Osteoblast (primary cell): ENCODE measurements around the gene CD164L2. TPM values are rescaled to one million over a fixed set of nuclear protein-coding genes. Genes with fewer than 3 reads are reported as not detected.

Source experiments
- DNase-seq: peaks from one replicate; pipeline ENCODE4 v3.0.0; 2011; ENCODE audit warnings: low spot score, mixed read lengths; ENCODE audit not compliant: insufficient read length; ENCODE audit errors: missing footprints
- H2AFZ ChIP-seq: 2 replicates; pipeline ENCODE4 v1.6.0; 2011; ENCODE audit warnings: mild to moderate bottlenecking, low read length
- H3K27ac ChIP-seq: 2 replicates; pipeline ENCODE4 v1.5.1; 2011; ENCODE audit warnings: mild to moderate bottlenecking, low read depth, low read length, moderate library complexity
- H3K27me3 ChIP-seq: 2 replicates; pipeline ENCODE4 v1.6.0; 2012; ENCODE audit warnings: mild to moderate bottlenecking, control low read depth, inconsistent platforms, low read length, moderate library complexity; ENCODE audit not compliant: insufficient read depth
- H3K36me3 ChIP-seq: 2 replicates; pipeline ENCODE4 v1.5.1; 2011; ENCODE audit warnings: mild to moderate bottlenecking, low read length, control low read depth, moderate library complexity; ENCODE audit not compliant: insufficient read depth
- H3K4me1 ChIP-seq: 2 replicates; pipeline ENCODE4 v1.5.1; 2011; ENCODE audit warnings: mild to moderate bottlenecking, low read length, control low read depth, moderate library complexity; ENCODE audit not compliant: insufficient read depth
- H3K4me2 ChIP-seq: 2 replicates; pipeline ENCODE4 v1.6.0; 2011; ENCODE audit warnings: mild to moderate bottlenecking, low read length; ENCODE audit not compliant: insufficient read depth
- H3K4me3 ChIP-seq: fragments of 200-600 bp; sonication (generic); 3 replicates; pipeline ENCODE4 v1.5.1; 2012; ENCODE audit warnings: mild to moderate bottlenecking, low read length, inconsistent platforms; ENCODE audit not compliant: insufficient read depth
- H3K79me2 ChIP-seq: 2 replicates; pipeline ENCODE4 v1.6.0; 2012; ENCODE audit warnings: mild to moderate bottlenecking, low read length, control low read depth, inconsistent platforms; ENCODE audit not compliant: insufficient read depth
- H3K9me3 ChIP-seq: 2 replicates; pipeline ENCODE4 v1.5.1; 2011; ENCODE audit warnings: low read depth, low read length, control low read depth
- H4K20me1 ChIP-seq: 2 replicates; pipeline ENCODE4 v1.6.0; 2012; ENCODE audit warnings: mild to moderate bottlenecking, low read length, control low read depth; ENCODE audit not compliant: insufficient read depth
- total RNA-seq: library from RNA; depleted of rRNA; stranded (reverse); fragments of >200 nt; gene quantifications from 2 replicates; pipeline ENCODE4 v1.2.3, GENCODE V29; 2012
- TF ChIP-seq, protein P1 (sequence below): IDR thresholded peaks from 2 replicates; pipeline ENCODE4 v1.5.1; 2011; ENCODE audit warnings: mild to moderate bottlenecking, low read depth, low read length, moderate library complexity; ENCODE audit errors: extremely low read depth

The CD164L2 gene
- total RNA-seq, 1 donor = not detected

DNA sequence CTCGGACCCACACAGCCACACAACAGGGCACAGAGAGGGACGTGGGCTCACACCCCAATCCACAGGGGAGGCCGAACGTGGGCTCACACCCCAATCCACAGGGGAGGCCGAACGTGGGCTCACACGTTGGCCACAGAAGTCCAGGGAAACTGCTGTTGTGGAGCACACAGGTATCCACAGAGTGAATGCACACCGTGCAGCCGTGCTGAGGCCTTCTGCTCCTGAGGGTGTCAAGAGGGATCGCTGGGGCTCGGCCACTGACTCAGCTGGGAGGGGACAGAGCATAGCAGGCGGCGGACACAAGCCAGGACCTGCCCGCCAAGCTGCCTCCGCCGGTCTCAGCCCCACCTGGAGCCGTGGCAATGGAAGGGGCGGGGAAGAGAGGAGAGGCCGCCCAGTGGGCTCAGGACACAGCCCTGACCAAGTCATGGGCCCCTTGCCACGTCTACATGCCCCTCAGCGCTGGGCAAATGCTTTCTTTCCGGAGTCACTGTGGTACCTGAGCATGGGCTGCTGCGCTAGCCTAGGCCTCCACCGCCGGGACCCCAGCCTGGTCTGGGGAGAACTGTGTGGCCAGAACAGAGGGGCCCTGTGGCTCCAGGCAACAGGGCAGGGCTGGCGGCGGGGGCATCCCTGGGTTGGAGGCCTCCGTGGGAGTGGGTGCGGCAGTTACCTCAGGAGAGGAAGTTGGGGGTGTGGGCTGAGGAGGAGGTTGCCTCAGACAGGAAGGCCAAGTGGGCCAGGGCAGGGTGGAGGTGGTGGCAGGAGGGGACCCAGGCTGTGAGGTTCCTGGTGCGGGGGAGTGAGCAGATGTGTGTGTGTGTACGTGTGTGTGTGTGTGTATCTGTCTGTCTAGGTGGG is 40.1 kb downstream of the CD164L2 start:
- no peak overlapping the region for H3K4me3 ChIP-seq
- no peak overlapping the region for H2AFZ ChIP-seq
- H4K20me1 ChIP-seq = no peaks in the 10 kb centered on the region
- TF ChIP-seq, protein P1, sequence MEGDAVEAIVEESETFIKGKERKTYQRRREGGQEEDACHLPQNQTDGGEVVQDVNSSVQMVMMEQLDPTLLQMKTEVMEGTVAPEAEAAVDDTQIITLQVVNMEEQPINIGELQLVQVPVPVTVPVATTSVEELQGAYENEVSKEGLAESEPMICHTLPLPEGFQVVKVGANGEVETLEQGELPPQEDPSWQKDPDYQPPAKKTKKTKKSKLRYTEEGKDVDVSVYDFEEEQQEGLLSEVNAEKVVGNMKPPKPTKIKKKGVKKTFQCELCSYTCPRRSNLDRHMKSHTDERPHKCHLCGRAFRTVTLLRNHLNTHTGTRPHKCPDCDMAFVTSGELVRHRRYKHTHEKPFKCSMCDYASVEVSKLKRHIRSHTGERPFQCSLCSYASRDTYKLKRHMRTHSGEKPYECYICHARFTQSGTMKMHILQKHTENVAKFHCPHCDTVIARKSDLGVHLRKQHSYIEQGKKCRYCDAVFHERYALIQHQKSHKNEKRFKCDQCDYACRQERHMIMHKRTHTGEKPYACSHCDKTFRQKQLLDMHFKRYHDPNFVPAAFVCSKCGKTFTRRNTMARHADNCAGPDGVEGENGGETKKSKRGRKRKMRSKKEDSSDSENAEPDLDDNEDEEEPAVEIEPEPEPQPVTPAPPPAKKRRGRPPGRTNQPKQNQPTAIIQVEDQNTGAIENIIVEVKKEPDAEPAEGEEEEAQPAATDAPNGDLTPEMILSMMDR = no peak
- peak; percentile 71 for DNase-seq
- H3K79me2 ChIP-seq = no peaks in the 10 kb centered on the region
- H3K27ac ChIP-seq = no peak overlapping the region
- no peaks in the 10 kb centered on the region for H3K9me3 ChIP-seq
- H3K4me1 ChIP-seq = peaks cover 14% of the 10 kb centered on the region
- H3K4me2 ChIP-seq = no peak overlapping the region
- no peaks in the 10 kb centered on the region for H3K36me3 ChIP-seq
- no peaks in the 10 kb centered on the region for H3K27me3 ChIP-seq

DNA sequence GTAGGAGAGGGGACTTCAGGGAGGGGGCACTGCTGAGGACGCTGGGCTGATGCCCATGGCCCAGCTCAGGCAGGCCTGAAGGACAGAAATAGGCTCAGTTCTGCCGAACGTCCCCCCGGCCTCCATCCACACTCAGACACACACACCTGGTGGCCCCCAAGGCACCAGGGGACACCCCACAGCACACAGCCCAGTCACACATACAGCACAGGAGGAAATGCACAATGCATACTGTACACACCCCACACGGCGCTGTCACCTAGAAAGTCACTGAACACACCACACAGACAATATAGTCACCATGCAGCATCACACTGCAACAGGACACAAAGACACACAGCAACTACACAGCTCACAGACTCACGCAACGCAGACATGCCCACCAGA is 40.7 kb downstream of the CD164L2 start:
- Histone ChIP-seq H3K27me3 (no peaks in the 10 kb centered on the region), H3K9me3 (no peaks in the 10 kb centered on the region), H4K20me1 (no peaks in the 10 kb centered on the region), H3K4me2 (no peak overlapping the region), H3K4me1 (peaks cover 14% of the 10 kb centered on the region), H2AFZ (no peak overlapping the region), H3K36me3 (no peaks in the 10 kb centered on the region), H3K27ac (no peak overlapping the region), H3K4me3 (no peak overlapping the region), H3K79me2 (no peaks in the 10 kb centered on the region)
- TF ChIP-seq, protein P1 = no peak
- DNase-seq = peak; percentile 74

DNA sequence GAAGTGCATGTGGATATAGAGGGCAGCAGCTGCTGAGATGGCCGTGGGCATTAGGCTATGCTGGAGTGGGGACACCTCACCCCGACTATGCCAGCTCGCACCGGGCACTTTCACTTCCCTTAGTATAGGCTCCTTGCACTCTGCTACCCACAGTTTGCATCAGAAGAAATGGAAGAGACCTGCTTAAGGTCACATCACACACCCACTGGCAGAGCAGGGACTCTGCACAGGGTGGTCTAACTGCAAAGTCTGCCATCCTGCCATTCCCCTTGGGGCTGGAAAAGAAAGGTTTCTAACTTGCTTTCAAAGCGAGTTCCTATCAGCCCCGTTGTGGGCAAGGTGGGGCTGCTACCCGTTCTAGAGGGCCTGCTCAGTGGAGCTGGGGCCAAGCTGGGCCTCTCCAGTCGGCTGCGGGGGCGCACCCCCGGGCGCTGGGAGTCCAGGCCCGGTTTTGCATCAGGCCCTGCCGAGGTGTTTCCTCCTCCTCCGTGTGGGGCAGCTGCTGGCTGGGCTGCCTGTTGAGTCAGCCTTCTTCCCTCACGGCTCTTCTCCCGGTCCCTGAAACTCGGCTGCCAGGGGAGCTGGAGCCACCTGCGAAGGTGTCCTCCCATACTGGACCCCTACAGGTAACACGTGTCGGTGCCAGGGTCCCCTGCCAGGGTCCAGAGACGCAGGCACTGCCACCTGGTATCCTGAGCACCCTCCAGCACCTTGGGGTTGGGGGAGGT is 41.4 kb downstream of the CD164L2 start, which contains the start of gene SYTL1:
SYTL1 (plus strand) TSS at position 498 of the 728 bp plus-strand sequence. CDS start 3,313 bp downstream, outside the sequence.
- Histone ChIP-seq H4K20me1 (no peaks in the 10 kb centered on the region), H3K27me3 (no peaks in the 10 kb centered on the region), H3K4me1 (peaks cover 14% of the 10 kb centered on the region), H3K79me2 (no peaks in the 10 kb centered on the region), H3K4me2 (peak within 1 kb of the TSS; percentile 60), H3K4me3 (peak within 1 kb of the TSS; percentile 16), H3K9me3 (no peaks in the 10 kb centered on the region), H3K27ac (no peak within 1 kb of the TSS), H2AFZ (peak within 1 kb of the TSS; percentile 56), H3K36me3 (no peaks in the 10 kb centered on the region)
- DNase-seq = peak; percentile 98
- TF ChIP-seq, protein P1 = no peak

DNA sequence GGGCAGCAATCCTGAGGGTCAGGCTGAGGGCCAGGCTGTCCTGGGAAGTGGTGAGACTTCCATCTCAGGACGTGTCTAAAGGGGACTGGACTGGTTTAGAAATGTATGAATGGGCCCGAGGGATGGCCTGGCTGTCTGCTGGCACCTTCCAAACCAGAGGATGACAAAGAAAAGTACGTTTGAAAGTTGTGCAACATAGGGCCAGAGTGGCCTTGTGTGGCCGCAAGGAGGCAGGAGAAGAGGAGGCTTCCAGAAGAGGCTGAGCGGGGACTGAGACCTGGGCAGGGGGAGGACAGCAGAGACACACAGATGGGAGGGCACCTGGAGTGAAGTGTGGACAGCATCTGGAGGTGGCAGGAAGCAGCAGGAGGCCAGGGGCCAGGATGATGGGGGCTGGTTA is 43.9 kb downstream of the CD164L2 start:
- Histone ChIP-seq H3K4me2 (no peak overlapping the region), H3K4me3 (no peak overlapping the region), H3K36me3 (peaks cover 19% of the 10 kb centered on the region), H4K20me1 (peaks cover 1% of the 10 kb centered on the region), H3K79me2 (no peaks in the 10 kb centered on the region), H3K27me3 (no peaks in the 10 kb centered on the region), H3K27ac (no peak overlapping the region), H3K9me3 (no peaks in the 10 kb centered on the region), H2AFZ (no peak overlapping the region), H3K4me1 (peaks cover 14% of the 10 kb centered on the region)
- DNase-seq = peak; percentile 80
- TF ChIP-seq, protein P1 = no peak
